Breast epithelium (tissue), 3 donors: ENCODE results near the gene ROPN1B.
"Not testable (repeated sequence)": the region's sequence is repeated elsewhere in the genome, so short reads cannot be mapped to it uniquely, and the experiment has no call there.

Experiments
- CTCF ChIP-seq, 3 donors: fragments of 450-650 bp; IDR thresholded peaks; one replicate each; pipeline ENCODE4 v1.5.1; 2016 to 2017; ENCODE audit warnings: antibody characterized with exemption in 3 of 3, mild to moderate bottlenecking in 3 of 3, moderate library complexity in 3 of 3
- POLR2A ChIP-seq: fragments of 450-650 bp; IDR thresholded peaks from one replicate; pipeline ENCODE4 v1.6.1; 2016; ENCODE audit warnings: antibody characterized with exemption, mild to moderate bottlenecking, moderate library complexity

- TF ChIP-seq CTCF (IDR thresholded peaks at IDR 0.05); POLR2A: not testable (repeated sequence)
Measured at GRCh38 chr3:125931355-125931880, 37.6 kb upstream of the ROPN1B start.
